Kidney epithelial cell (primary cell): ENCODE measurements around the gene ARSA. TPM values are rescaled to one million over a fixed set of nuclear protein-coding genes. Genes with fewer than 3 reads are reported as not detected.

Experiments
- DNase-seq: peaks from one replicate; pipeline ENCODE4 v3.0.0-alpha.2; 2010; ENCODE audit warnings: low read depth
- H3K27me3 ChIP-seq: 2 replicates; pipeline ENCODE4 v1.6.0; 2011; ENCODE audit warnings: low read length; ENCODE audit not compliant: control insufficient read depth, insufficient read depth
- H3K36me3 ChIP-seq: 2 replicates; pipeline ENCODE4 v1.5.1; 2011; ENCODE audit warnings: low read length; ENCODE audit not compliant: control insufficient read depth, insufficient read depth
- H3K4me3 ChIP-seq: 2 replicates; pipeline ENCODE4 v1.5.1; 2011; ENCODE audit warnings: low read depth, mild to moderate bottlenecking, control low read depth, low read length
- total RNA-seq: library from RNA; depleted of rRNA; stranded (reverse); fragments of >200 nt; gene quantifications from 2 replicates; pipeline ENCODE4 v1.2.3, GENCODE V29; 2015
- TF ChIP-seq, protein P1 (sequence below): IDR thresholded peaks from 2 replicates; pipeline ENCODE4 v1.5.1; 2011; ENCODE audit warnings: mild to moderate bottlenecking, moderate library complexity, low read length, control low read depth, inconsistent platforms; ENCODE audit not compliant: insufficient read depth, poor library complexity, severe bottlenecking

ARSA gene
- total RNA-seq, 1 donor from 2014 or later, result 42.7 TPM

DNA sequence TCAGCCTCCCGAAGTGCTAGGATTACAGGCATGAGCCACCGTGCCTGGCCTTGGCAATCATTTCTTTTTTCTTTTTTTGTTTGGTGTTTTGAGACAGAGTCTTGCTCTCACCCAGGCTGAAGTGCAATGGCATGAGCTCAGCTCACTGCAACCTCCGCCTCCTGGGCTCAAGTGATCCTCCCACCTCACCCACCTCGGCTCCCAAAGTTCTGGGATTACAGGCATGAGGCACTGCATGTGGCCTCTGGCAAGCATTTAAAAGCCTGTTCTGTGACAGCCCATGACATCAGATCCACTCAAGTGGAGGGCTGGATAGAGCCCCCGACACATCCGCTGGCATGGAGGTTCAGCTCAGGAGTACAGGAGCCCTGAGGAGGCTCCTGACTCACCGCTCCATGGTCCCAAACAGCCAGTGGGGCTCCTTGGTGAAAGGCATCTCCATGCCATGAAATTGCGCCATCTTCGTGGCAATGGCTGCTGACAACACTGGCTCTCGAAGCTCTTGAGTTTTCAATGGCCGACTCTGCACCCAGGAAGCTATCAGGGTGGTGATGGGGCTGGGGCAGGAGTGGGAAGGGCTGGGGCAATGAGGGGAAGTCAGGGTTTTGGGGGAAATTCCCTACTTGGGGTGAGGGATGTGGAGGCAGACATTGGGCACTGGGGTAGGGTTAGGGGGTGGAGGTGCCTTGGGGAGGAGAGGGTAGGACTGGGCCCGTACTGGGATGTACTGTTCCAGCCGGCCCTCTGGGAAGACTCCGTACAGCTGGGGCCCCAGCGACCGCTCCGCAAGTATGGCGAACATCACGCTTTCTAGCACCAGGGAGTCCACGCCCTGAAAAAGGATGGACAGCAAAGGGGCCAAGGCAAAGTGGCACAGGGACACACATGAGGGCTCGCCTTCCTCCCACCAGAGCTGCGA is 46.7 kb downstream of the ARSA start:
- no peaks in the 10 kb centered on the region for H3K36me3 ChIP-seq

DNA sequence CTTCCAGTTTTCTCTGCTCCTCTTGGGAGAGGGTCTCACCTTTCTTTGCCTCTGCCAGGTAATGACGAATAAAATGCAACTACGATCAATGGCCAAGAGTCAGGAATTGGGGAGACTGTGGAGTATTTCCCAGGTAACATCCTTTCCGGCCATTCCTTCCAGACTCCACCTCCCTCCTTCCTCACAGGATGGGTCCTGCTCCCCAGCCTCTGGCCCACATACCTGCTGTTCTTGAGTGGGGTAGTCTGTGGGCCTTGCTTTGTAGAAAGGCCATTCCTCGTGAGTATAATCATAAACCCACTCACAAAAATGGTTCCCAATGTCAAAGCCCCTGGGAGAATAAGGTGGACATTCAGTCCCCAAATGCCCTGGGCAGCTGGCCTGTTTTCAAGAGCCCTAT is 48.2 kb downstream of the ARSA start:
- Histone ChIP-seq H3K36me3 (no peaks in the 10 kb centered on the region), H3K4me3 (no peak overlapping the region), H3K27me3 (peaks cover 22% of the 10 kb centered on the region)
- no peak for DNase-seq
- TF ChIP-seq, protein P1, sequence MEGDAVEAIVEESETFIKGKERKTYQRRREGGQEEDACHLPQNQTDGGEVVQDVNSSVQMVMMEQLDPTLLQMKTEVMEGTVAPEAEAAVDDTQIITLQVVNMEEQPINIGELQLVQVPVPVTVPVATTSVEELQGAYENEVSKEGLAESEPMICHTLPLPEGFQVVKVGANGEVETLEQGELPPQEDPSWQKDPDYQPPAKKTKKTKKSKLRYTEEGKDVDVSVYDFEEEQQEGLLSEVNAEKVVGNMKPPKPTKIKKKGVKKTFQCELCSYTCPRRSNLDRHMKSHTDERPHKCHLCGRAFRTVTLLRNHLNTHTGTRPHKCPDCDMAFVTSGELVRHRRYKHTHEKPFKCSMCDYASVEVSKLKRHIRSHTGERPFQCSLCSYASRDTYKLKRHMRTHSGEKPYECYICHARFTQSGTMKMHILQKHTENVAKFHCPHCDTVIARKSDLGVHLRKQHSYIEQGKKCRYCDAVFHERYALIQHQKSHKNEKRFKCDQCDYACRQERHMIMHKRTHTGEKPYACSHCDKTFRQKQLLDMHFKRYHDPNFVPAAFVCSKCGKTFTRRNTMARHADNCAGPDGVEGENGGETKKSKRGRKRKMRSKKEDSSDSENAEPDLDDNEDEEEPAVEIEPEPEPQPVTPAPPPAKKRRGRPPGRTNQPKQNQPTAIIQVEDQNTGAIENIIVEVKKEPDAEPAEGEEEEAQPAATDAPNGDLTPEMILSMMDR, result no peak

More for the DNA sequence above, 46.7 kb downstream of the ARSA start:
- Histone ChIP-seq H3K4me3 (peak overlapping the region; percentile 73), H3K27me3 (peaks cover 19% of the 10 kb centered on the region)
- TF ChIP-seq, protein P1, result no peak
- DNase-seq, result no peak

DNA sequence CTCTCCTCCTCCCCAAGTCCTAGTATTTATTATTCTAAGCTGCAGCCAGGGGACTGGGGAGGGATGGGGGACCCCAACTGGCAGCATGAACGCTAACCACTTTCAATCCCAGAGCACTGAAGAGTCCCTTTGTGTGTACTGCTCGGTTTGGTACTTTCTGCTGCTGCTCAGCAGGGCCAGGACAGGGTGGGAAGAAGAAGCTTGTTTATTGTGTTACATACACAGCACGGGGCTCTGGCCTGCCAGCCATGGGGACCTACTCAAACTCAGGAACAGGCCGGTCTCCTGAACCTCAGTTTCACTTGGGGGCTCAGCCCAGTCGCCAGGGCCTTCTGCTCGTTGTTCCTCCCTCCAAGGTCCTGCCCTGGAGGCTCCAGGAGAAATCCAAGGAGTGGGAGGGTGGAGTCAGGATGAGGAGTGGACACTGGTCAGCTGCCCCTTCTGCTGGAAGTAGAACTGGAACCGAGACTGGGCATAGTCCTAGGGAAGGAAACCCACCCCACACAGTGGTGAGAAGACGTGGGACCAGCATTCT is 49.1 kb downstream of the ARSA start:
- H3K27me3 ChIP-seq, result peaks cover 22% of the 10 kb centered on the region
- no peak overlapping the region for H3K4me3 ChIP-seq
- TF ChIP-seq, protein P1, result no peak
- no peaks in the 10 kb centered on the region for H3K36me3 ChIP-seq
- DNase-seq, result no peak

DNA sequence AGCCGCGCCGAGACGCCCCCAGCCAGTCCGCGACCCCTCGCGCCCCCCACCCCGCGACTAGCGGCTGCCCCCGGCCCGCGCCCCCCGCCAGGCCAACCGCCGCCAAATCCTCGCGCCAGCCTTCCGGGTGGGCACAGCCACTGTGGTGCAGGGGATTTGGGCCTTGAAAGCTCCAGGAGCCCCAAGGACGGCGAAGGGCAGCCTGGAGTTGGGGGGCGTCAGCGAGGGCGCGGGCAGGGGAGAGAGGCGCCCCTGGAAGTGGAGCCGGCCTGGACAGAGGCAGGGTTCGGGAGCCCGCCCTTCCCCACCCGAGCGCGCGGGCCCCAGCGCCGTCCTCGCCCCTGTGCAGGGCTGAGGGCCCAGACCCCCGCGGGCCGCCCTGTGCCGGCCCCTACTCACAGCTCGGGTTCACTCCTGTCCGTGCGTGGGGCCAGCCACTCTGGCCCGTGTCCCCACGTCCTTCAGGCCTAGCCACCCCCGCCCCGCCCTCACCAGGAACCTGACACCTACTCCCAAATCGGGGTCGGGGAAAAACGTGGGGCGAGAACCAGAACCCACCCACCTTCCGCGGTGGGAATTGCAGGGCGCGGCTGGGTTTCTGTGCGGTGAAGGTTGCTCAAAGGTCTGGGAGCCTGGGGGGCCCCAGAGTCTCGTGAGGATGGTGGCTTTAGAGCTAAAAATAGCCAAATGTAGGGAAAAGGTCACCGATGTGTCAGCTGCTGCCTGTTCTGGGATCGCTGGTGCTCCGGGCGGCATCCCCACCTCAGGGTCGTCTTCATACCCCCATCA is 49.8 kb downstream of the ARSA start, which contains the start of gene CPT1B:
Gene CPT1B (minus strand): TSS at position 441 of the 789 bp plus-strand sequence. CDS start 512 bp downstream, outside the sequence.
- TF ChIP-seq, protein P1, result no peak
- DNase-seq, result no peak
- H3K27me3 ChIP-seq, result peaks cover 22% of the 10 kb centered on the region
- H3K4me3 ChIP-seq, result no peak within 1 kb of the TSS
- H3K36me3 ChIP-seq, result no peaks in the 10 kb centered on the region

DNA sequence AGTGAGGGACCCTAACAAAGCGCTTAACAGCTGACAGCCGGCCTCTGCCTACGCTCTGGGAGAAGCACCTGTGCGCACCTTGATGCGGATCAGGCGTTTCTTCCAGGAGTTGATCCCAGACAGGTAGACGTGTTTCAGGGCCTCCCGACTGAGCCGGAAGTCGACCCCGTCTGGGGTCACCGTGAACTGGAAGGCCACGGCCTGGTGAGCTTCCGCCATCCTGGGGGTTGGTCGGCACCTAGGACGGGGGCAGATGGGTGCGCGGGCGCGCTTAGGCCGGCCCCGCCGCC is 50.3 kb downstream of the ARSA start:
- TF ChIP-seq, protein P1, result no peak
- Histone ChIP-seq H3K27me3 (peaks cover 22% of the 10 kb centered on the region), H3K4me3 (no peak overlapping the region), H3K36me3 (no peaks in the 10 kb centered on the region)
- no peak for DNase-seq
